T-cell (primary cell): ENCODE results near the gene HAO1. TPM values are rescaled to one million over a fixed set of nuclear protein-coding genes. Genes with fewer than 3 reads are reported as not detected.
A peak's percentile ranks its signal among the peaks of the same experiment; 100 is the strongest.

Experiments
- ATAC-seq, 4 experiments: fragments of 200-7000 bp in 3 of 4; fragments of 150-1000 bp in 1 of 4; cut with Tn5 transposase; replicated peaks in 1 of 4; 1 replicate in 3 of 4; 2 replicates in 1 of 4; pipeline ENCODE4 v1.10.0; 2021; ENCODE audit warnings: moderate library complexity in 3 of 4, mild to moderate bottlenecking in 2 of 4, moderate number of reproducible peaks in 1 of 4
- CTCF ChIA-PET, 2 donors: fragments of 300-600 bp; sonication (Branson Sonifier 250); formaldehyde crosslinking; loops; one replicate each; lab custom pipeline; 2022; ENCODE audit warnings: antibody characterized with exemption in 2 of 2; lab: Charles Lee
- POLR2A ChIA-PET, 2 donors: fragments of 300-600 bp; sonication (Branson Sonifier 250); formaldehyde crosslinking; loops; one replicate each; lab custom pipeline; 2022; ENCODE audit warnings: antibody characterized with exemption in 2 of 2; lab: Charles Lee
- DNase-seq, 35 experiments: peaks; one replicate each; pipeline versions ENCODE4 v3.0.0 to v3.0.0-alpha.2; 2013 to 2023
- H3K27ac ChIP-seq: one replicate; pipeline ENCODE4 v1.5.1; 2013; ENCODE audit warnings: low read length
- H3K27me3 ChIP-seq, 2 experiments: replicated peaks in 1 of 2; 1 replicate in 1 of 2; 2 replicates in 1 of 2; pipeline versions ENCODE4 v1.6.1 to v1.7.0; 2013; ENCODE audit warnings: low read length in 1 of 2, mixed read lengths in 1 of 2; ENCODE audit not compliant: control insufficient read depth in 2 of 2, insufficient read depth in 2 of 2; ENCODE audit errors: extremely low read depth in 1 of 2
- H3K36me3 ChIP-seq, 2 donors: 1 replicate in 1 of 2; 2 replicates in 1 of 2; pipeline versions ENCODE4 v1.6.1 to v1.7.0; 2013; ENCODE audit warnings: low read length in 1 of 2; ENCODE audit not compliant: control insufficient read depth in 2 of 2, insufficient read depth in 1 of 2; ENCODE audit errors: extremely low read depth in 1 of 2
- H3K4me1 ChIP-seq, 2 experiments: 1 replicate in 1 of 2; 2 replicates in 1 of 2; pipeline versions ENCODE4 v1.6.1 to v1.7.0; 2013; ENCODE audit warnings: low read length in 2 of 2, mixed read lengths in 1 of 2; ENCODE audit not compliant: insufficient read depth in 2 of 2, control insufficient read depth in 1 of 2; ENCODE audit errors: extremely low read depth in 1 of 2
- H3K4me3 ChIP-seq, 2 donors: 1 replicate in 1 of 2; 2 replicates in 1 of 2; pipeline versions ENCODE4 v1.5.1 to v1.7.0; 2013; ENCODE audit warnings: mild to moderate bottlenecking in 2 of 2, low read length in 1 of 2, moderate library complexity in 1 of 2; ENCODE audit not compliant: control insufficient read depth in 1 of 2; ENCODE audit errors: extremely low read depth in 1 of 2
- H3K9me3 ChIP-seq: 2 replicates; pipeline ENCODE4 v1.7.0; 2013
- H3K27ac Mint-ChIP-seq, 2 donors: one replicate each; pipeline ENCODE4 v1.8.0; 2020 to 2021; ENCODE audit warnings: mild to moderate bottlenecking in 2 of 2, mixed read lengths in 2 of 2
- H3K27me3 Mint-ChIP-seq, 2 donors: one replicate each; pipeline ENCODE4 v1.8.0; 2021 to 2022; ENCODE audit warnings: mixed read lengths in 2 of 2
- H3K36me3 Mint-ChIP-seq: one replicate; pipeline ENCODE4 v1.8.0; 2021; ENCODE audit warnings: mixed read lengths
- H3K4me1 Mint-ChIP-seq, 3 donors: one replicate each; pipeline ENCODE4 v1.8.0; 2020 to 2022; ENCODE audit warnings: mixed read lengths in 3 of 3, mild to moderate bottlenecking in 1 of 3
- H3K4me3 Mint-ChIP-seq, 3 donors: one replicate each; pipeline ENCODE4 v1.8.0; 2020 to 2022; ENCODE audit warnings: mild to moderate bottlenecking in 3 of 3, mixed read lengths in 3 of 3, moderate library complexity in 3 of 3
- H3K9me3 Mint-ChIP-seq, 3 donors: one replicate each; pipeline ENCODE4 v1.8.0; 2020 to 2022; ENCODE audit warnings: mixed read lengths in 3 of 3
- WGBS: methylation state at CpG from one replicate; pipeline ENCODE4 v1.1.5; 2013; ENCODE audit warnings: missing lambda C conversion rate; ENCODE audit not compliant: insufficient coverage; 5-methylcytosine and 5-hydroxymethylcytosine counted together
- total RNA-seq, 35 experiments: library from RNA in 6 of 35; stranded (reverse) in 6 of 35; fragments of 120-200 nt in 1 of 35; gene quantifications; one replicate each; pipeline versions ENCODE4 v1.2.1 to v1.2.4 and lab custom pipeline; 2013 to 2026

Gene HAO1
- total RNA-seq, 5 donors from 2014 or later (not counting 1 experiment from before 2014, with no cell fraction given), result not detected

- Mint-ChIP-seq H3K4me1 (no peaks in the 10 kb centered on the region), H3K27me3 (peaks cover 0 to 3% of the 10 kb centered on the region in 2 donors), H3K9me3 (no peaks in the 10 kb centered on the region), H3K36me3 (no peaks in the 10 kb centered on the region), H3K27ac (no peak overlapping the region), H3K4me3 (no peak overlapping the region)
- ChIA-PET CTCF (no interaction called here), POLR2A (no interaction called here)
- Histone ChIP-seq H3K27ac (no peak overlapping the region), H3K9me3 (no peaks in the 10 kb centered on the region), H3K4me1 (no peaks in the 10 kb centered on the region), H3K27me3 (no peaks in the 10 kb centered on the region), H3K36me3 (no peaks in the 10 kb centered on the region), H3K4me3 (no peak overlapping the region)
- DNase-seq (no peak), ATAC-seq (no peak)
- WGBS, result 81% methylated on average over 2 of the region's 4 CpGs
Measured at GRCh38 chr20:7882076-7882475, 58.2 kb downstream of the HAO1 start.

GRCh38 chr20:7881551-7881950 lies 58.7 kb downstream of the HAO1 start:
- no peaks in the 10 kb centered on the region for H3K36me3 Mint-ChIP-seq
- H3K27me3 ChIP-seq, result no peaks in the 10 kb centered on the region
- H3K27ac Mint-ChIP-seq, result no peak overlapping the region

GRCh38 chr20:7879883-7880282 lies 60.4 kb downstream of the HAO1 start:
- CTCF ChIA-PET, result no interaction called here
- Histone ChIP-seq H3K4me3 (no peak overlapping the region), H3K9me3 (no peaks in the 10 kb centered on the region), H3K36me3 (no peaks in the 10 kb centered on the region), H3K4me1 (no peaks in the 10 kb centered on the region), H3K27ac (no peak overlapping the region), H3K27me3 (no peaks in the 10 kb centered on the region)
- POLR2A ChIA-PET, result no interaction called here
- H3K4me3 Mint-ChIP-seq, result no peak overlapping the region
- H3K36me3 Mint-ChIP-seq, result no peaks in the 10 kb centered on the region
- WGBS, result 0% methylated on average over 2 of the region's 5 CpGs
- no peaks in the 10 kb centered on the region for H3K4me1 Mint-ChIP-seq
- H3K27me3 Mint-ChIP-seq, result peaks cover 0 to 3% of the 10 kb centered on the region in 2 donors
- no peaks in the 10 kb centered on the region for H3K9me3 Mint-ChIP-seq
- no peak for DNase-seq
- ATAC-seq, result no peak
- H3K27ac Mint-ChIP-seq, result no peak overlapping the region

More at GRCh38 chr20:7881551-7881950, 58.7 kb downstream of the HAO1 start:
- ChIA-PET POLR2A (no interaction called here), CTCF (no interaction called here)
- ATAC-seq (no peak), DNase-seq (no peak)
- no peaks in the 10 kb centered on the region for H3K4me1 ChIP-seq
- Mint-ChIP-seq H3K4me1 (no peaks in the 10 kb centered on the region), H3K27me3 (peaks cover 0 to 3% of the 10 kb centered on the region in 2 donors), H3K4me3 (no peak overlapping the region), H3K9me3 (no peaks in the 10 kb centered on the region)
- no peak overlapping the region for H3K27ac ChIP-seq
- no CpG with 5 or more reads among the region's 3 CpGs for WGBS
- no peaks in the 10 kb centered on the region for H3K9me3 ChIP-seq
- H3K4me3 ChIP-seq, result no peak overlapping the region
- H3K36me3 ChIP-seq, result no peaks in the 10 kb centered on the region

- Mint-ChIP-seq H3K4me3 (no peak overlapping the region), H3K9me3 (no peaks in the 10 kb centered on the region), H3K36me3 (no peaks in the 10 kb centered on the region), H3K27ac (no peak overlapping the region), H3K4me1 (no peaks in the 10 kb centered on the region), H3K27me3 (peaks cover 0 to 3% of the 10 kb centered on the region in 2 donors)
- ChIA-PET POLR2A (no interaction called here), CTCF (no interaction called here)
- Histone ChIP-seq H3K9me3 (no peaks in the 10 kb centered on the region), H3K4me3 (no peak overlapping the region), H3K27ac (no peak overlapping the region), H3K27me3 (no peaks in the 10 kb centered on the region), H3K36me3 (no peaks in the 10 kb centered on the region), H3K4me1 (no peaks in the 10 kb centered on the region)
- DNase-seq (no peak), ATAC-seq (no peak)
- WGBS, result 25% methylated on average over 1 of the region's 2 CpGs
Measured at GRCh38 chr20:7868108-7868507, 72.2 kb downstream of the HAO1 start.

- H3K4me1 ChIP-seq, result no peaks in the 10 kb centered on the region
- H3K27me3 Mint-ChIP-seq, result peaks cover 0 to 3% of the 10 kb centered on the region in 2 donors
- DNase-seq (no peak), ATAC-seq (no peak)
- H3K4me3 ChIP-seq, result no peak overlapping the region
- H3K4me1 Mint-ChIP-seq, result no peaks in the 10 kb centered on the region
- H3K9me3 Mint-ChIP-seq, result no peaks in the 10 kb centered on the region
- CTCF ChIA-PET, result no interaction called here
- H3K27me3 ChIP-seq, result no peaks in the 10 kb centered on the region
- no peak overlapping the region for H3K4me3 Mint-ChIP-seq
- H3K36me3 ChIP-seq, result no peaks in the 10 kb centered on the region
- H3K9me3 ChIP-seq, result no peaks in the 10 kb centered on the region
- H3K27ac ChIP-seq, result no peak overlapping the region
- no peak overlapping the region for H3K27ac Mint-ChIP-seq
- POLR2A ChIA-PET, result interaction anchor here in 1 of 2 donors (0.6 kb wide), 1 partner anchor 660 kb away, joined by 5 read pairs; no protein-coding TSS in a partner anchor
- WGBS, result 81% methylated on average over 2 of the region's 11 CpGs
- no peaks in the 10 kb centered on the region for H3K36me3 Mint-ChIP-seq
Measured at GRCh38 chr20:7866285-7866684, 74.0 kb downstream of the HAO1 start.

GRCh38 chr20:7859356-7859802 lies 80.9 kb downstream of the HAO1 start:
- H3K36me3 Mint-ChIP-seq, result no peaks in the 10 kb centered on the region
- CTCF ChIA-PET, result no interaction called here
- H3K4me1 Mint-ChIP-seq, result no peaks in the 10 kb centered on the region
- peaks cover 0 to 2% of the 10 kb centered on the region in 2 donors for H3K27me3 Mint-ChIP-seq
- WGBS, result 67% methylated on average over 1 of the region's 3 CpGs
- DNase-seq (peak in 1 of 35 experiments; percentile 5), ATAC-seq (no peak)
- H3K4me3 Mint-ChIP-seq, result no peak overlapping the region
- Histone ChIP-seq H3K9me3 (no peaks in the 10 kb centered on the region), H3K27me3 (no peaks in the 10 kb centered on the region), H3K27ac (no peak overlapping the region), H3K36me3 (no peaks in the 10 kb centered on the region), H3K4me1 (no peaks in the 10 kb centered on the region), H3K4me3 (no peak overlapping the region)
- H3K27ac Mint-ChIP-seq, result no peak overlapping the region
- POLR2A ChIA-PET, result no interaction called here
- H3K9me3 Mint-ChIP-seq, result no peaks in the 10 kb centered on the region

- Histone ChIP-seq H3K9me3 (no peaks in the 10 kb centered on the region), H3K4me3 (no peak overlapping the region), H3K4me1 (no peaks in the 10 kb centered on the region), H3K27me3 (no peaks in the 10 kb centered on the region), H3K27ac (no peak overlapping the region), H3K36me3 (no peaks in the 10 kb centered on the region)
- Mint-ChIP-seq H3K36me3 (no peaks in the 10 kb centered on the region), H3K27ac (no peak overlapping the region), H3K27me3 (peaks cover 0 to 4% of the 10 kb centered on the region in 2 donors), H3K9me3 (no peaks in the 10 kb centered on the region), H3K4me3 (no peak overlapping the region), H3K4me1 (no peaks in the 10 kb centered on the region)
- WGBS, result 66% methylated on average over 2 of the region's 4 CpGs
- CTCF ChIA-PET, result no interaction called here
- ATAC-seq, result no peak
- DNase-seq, result no peak
- POLR2A ChIA-PET, result no interaction called here
Measured at GRCh38 chr20:7858734-7859250, 81.5 kb downstream of the HAO1 start.
